Measurements from ENCODE around the gene LRRK1. TPM values are rescaled to one million over a fixed set of nuclear protein-coding genes. Genes with fewer than 3 reads are reported as not detected.
A peak's percentile ranks its signal among the peaks of the same experiment; 100 is the strongest.

The LRRK1 gene
- total RNA-seq, 2 donors from 2014 or later: 1.5 to 2.1 TPM

GRCh38 chr15:101027273-101027901 is 108.2 kb downstream of the LRRK1 start:
- peaks cover 17% of the 10 kb centered on the region for H3K27me3 Mint-ChIP-seq
- H3K4me3 Mint-ChIP-seq: no peak overlapping the region
- H3K9me3 ChIP-seq (ENCODE audit: control insufficient read depth, low read length, poor library complexity, severe bottlenecking): no peaks in the 10 kb centered on the region
- H3K36me3 Mint-ChIP-seq (ENCODE audit: low read depth): no peaks in the 10 kb centered on the region
- H3K4me1 Mint-ChIP-seq: peaks cover 4% of the 10 kb centered on the region
- no peak overlapping the region for H3K27ac Mint-ChIP-seq
- ATAC-seq (no peak), DNase-seq (no peak)

GRCh38 chr15:101027920-101028319 is 108.8 kb downstream of the LRRK1 start:
- DNase-seq: no peak
- H3K4me3 Mint-ChIP-seq: no peak overlapping the region
- H3K9me3 ChIP-seq (ENCODE audit: control insufficient read depth, low read length, poor library complexity, severe bottlenecking): no peaks in the 10 kb centered on the region
- no peak for ATAC-seq
- H3K27me3 Mint-ChIP-seq: peaks cover 17% of the 10 kb centered on the region
- H3K36me3 Mint-ChIP-seq (ENCODE audit: low read depth): no peaks in the 10 kb centered on the region
- H3K4me1 Mint-ChIP-seq: peaks cover 4% of the 10 kb centered on the region
- H3K27ac Mint-ChIP-seq: no peak overlapping the region

- H3K9me3 ChIP-seq (ENCODE audit: control insufficient read depth, low read length, poor library complexity, severe bottlenecking): no peaks in the 10 kb centered on the region
- H3K36me3 Mint-ChIP-seq (ENCODE audit: low read depth): no peaks in the 10 kb centered on the region
- no peak for DNase-seq
- no peak overlapping the region for H3K4me3 Mint-ChIP-seq
- no peak overlapping the region for H3K27ac Mint-ChIP-seq
- no peak for ATAC-seq
- H3K27me3 Mint-ChIP-seq: peaks cover 17% of the 10 kb centered on the region
- peaks cover 4% of the 10 kb centered on the region for H3K4me1 Mint-ChIP-seq
Observed at GRCh38 chr15:101028321-101028720, 109.2 kb downstream of the LRRK1 start.

- Mint-ChIP-seq H3K4me1 (peaks cover 3% of the 10 kb centered on the region), H3K4me3 (no peak overlapping the region), H3K27me3 (peaks cover 17% of the 10 kb centered on the region), H3K36me3 (ENCODE audit: low read depth) (no peaks in the 10 kb centered on the region), H3K27ac (peak overlapping the region; percentile 59)
- no peak for ATAC-seq
- DNase-seq: no peak
- no peaks in the 10 kb centered on the region for H3K9me3 ChIP-seq (ENCODE audit: control insufficient read depth, low read length, poor library complexity, severe bottlenecking)
Observed at GRCh38 chr15:101028772-101029438, 109.7 kb downstream of the LRRK1 start.

GRCh38 chr15:101029971-101030661 is 111.0 kb downstream of the LRRK1 start:
- no peaks in the 10 kb centered on the region for H3K36me3 Mint-ChIP-seq (ENCODE audit: low read depth)
- H3K27me3 Mint-ChIP-seq: peaks cover 17% of the 10 kb centered on the region
- peaks cover under 1% of the 10 kb centered on the region for H3K9me3 ChIP-seq (ENCODE audit: control insufficient read depth, low read length, poor library complexity, severe bottlenecking)
- peaks cover 2% of the 10 kb centered on the region for H3K4me1 Mint-ChIP-seq
- no peak for DNase-seq
- no peak overlapping the region for H3K4me3 Mint-ChIP-seq
- ATAC-seq: no peak
- H3K27ac Mint-ChIP-seq: no peak overlapping the region

- no peak overlapping the region for H3K27ac Mint-ChIP-seq
- H3K4me1 Mint-ChIP-seq: peaks cover 2% of the 10 kb centered on the region
- no peak for DNase-seq
- H3K4me3 Mint-ChIP-seq: no peak overlapping the region
- ATAC-seq: no peak
- H3K36me3 Mint-ChIP-seq (ENCODE audit: low read depth): no peaks in the 10 kb centered on the region
- peaks cover 17% of the 10 kb centered on the region for H3K27me3 Mint-ChIP-seq
- H3K9me3 ChIP-seq (ENCODE audit: control insufficient read depth, low read length, poor library complexity, severe bottlenecking): peaks cover 8% of the 10 kb centered on the region
Observed at GRCh38 chr15:101031213-101031612, 112.1 kb downstream of the LRRK1 start.

GRCh38 chr15:101033801-101034200 is 114.6 kb downstream of the LRRK1 start:
- Mint-ChIP-seq H3K27me3 (peaks cover 13% of the 10 kb centered on the region), H3K4me1 (no peaks in the 10 kb centered on the region), H3K27ac (no peak overlapping the region), H3K4me3 (no peak overlapping the region), H3K36me3 (ENCODE audit: low read depth) (no peaks in the 10 kb centered on the region)
- DNase-seq (no peak), ATAC-seq (no peak)
- H3K9me3 ChIP-seq (ENCODE audit: control insufficient read depth, low read length, poor library complexity, severe bottlenecking): peaks cover 14% of the 10 kb centered on the region

GRCh38 chr15:101035611-101036010 is 116.5 kb downstream of the LRRK1 start:
- H3K9me3 ChIP-seq (ENCODE audit: control insufficient read depth, low read length, poor library complexity, severe bottlenecking): peaks cover 14% of the 10 kb centered on the region
- ATAC-seq (no peak), DNase-seq (no peak)
- Mint-ChIP-seq H3K27me3 (peaks cover 6% of the 10 kb centered on the region), H3K4me3 (no peak overlapping the region), H3K36me3 (ENCODE audit: low read depth) (no peaks in the 10 kb centered on the region), H3K27ac (no peak overlapping the region), H3K4me1 (no peaks in the 10 kb centered on the region)

GRCh38 chr15:101036189-101036588 is 117.0 kb downstream of the LRRK1 start:
- ATAC-seq (no peak), DNase-seq (no peak)
- peaks cover 14% of the 10 kb centered on the region for H3K9me3 ChIP-seq (ENCODE audit: control insufficient read depth, low read length, poor library complexity, severe bottlenecking)
- Mint-ChIP-seq H3K4me1 (no peaks in the 10 kb centered on the region), H3K27me3 (peaks cover under 1% of the 10 kb centered on the region), H3K27ac (no peak overlapping the region), H3K36me3 (ENCODE audit: low read depth) (no peaks in the 10 kb centered on the region), H3K4me3 (no peak overlapping the region)

GRCh38 chr15:101037090-101037830 is 118.1 kb downstream of the LRRK1 start:
- peaks cover 3% of the 10 kb centered on the region for H3K27me3 Mint-ChIP-seq
- no peak overlapping the region for H3K27ac Mint-ChIP-seq
- no peaks in the 10 kb centered on the region for H3K36me3 Mint-ChIP-seq (ENCODE audit: low read depth)
- peaks cover 14% of the 10 kb centered on the region for H3K9me3 ChIP-seq (ENCODE audit: control insufficient read depth, low read length, poor library complexity, severe bottlenecking)
- no peak for DNase-seq
- no peak overlapping the region for H3K4me3 Mint-ChIP-seq
- no peaks in the 10 kb centered on the region for H3K4me1 Mint-ChIP-seq
- no peak for ATAC-seq

GRCh38 chr15:101038327-101039003 is 119.3 kb downstream of the LRRK1 start:
- H3K27ac Mint-ChIP-seq: no peak overlapping the region
- H3K4me1 Mint-ChIP-seq: no peaks in the 10 kb centered on the region
- no peak overlapping the region for H3K4me3 Mint-ChIP-seq
- no peak for DNase-seq
- H3K36me3 Mint-ChIP-seq (ENCODE audit: low read depth): no peaks in the 10 kb centered on the region
- H3K27me3 Mint-ChIP-seq: peaks cover 14% of the 10 kb centered on the region
- H3K9me3 ChIP-seq (ENCODE audit: control insufficient read depth, low read length, poor library complexity, severe bottlenecking): peaks cover 14% of the 10 kb centered on the region
- ATAC-seq: no peak

- ATAC-seq (no peak), DNase-seq (no peak)
- Mint-ChIP-seq H3K27me3 (peaks cover 20% of the 10 kb centered on the region), H3K4me1 (peaks cover 2% of the 10 kb centered on the region), H3K27ac (no peak overlapping the region), H3K36me3 (ENCODE audit: low read depth) (peaks cover under 1% of the 10 kb centered on the region), H3K4me3 (no peak overlapping the region)
- H3K9me3 ChIP-seq (ENCODE audit: control insufficient read depth, low read length, poor library complexity, severe bottlenecking): peaks cover 14% of the 10 kb centered on the region
Observed at GRCh38 chr15:101039461-101039860, 120.3 kb downstream of the LRRK1 start.

GRCh38 chr15:101042320-101042719 is 123.2 kb downstream of the LRRK1 start:
- peaks cover 47% of the 10 kb centered on the region for H3K27me3 Mint-ChIP-seq
- no peak overlapping the region for H3K27ac Mint-ChIP-seq
- no peaks in the 10 kb centered on the region for H3K9me3 ChIP-seq (ENCODE audit: control insufficient read depth, low read length, poor library complexity, severe bottlenecking)
- H3K36me3 Mint-ChIP-seq (ENCODE audit: low read depth): peaks cover 2% of the 10 kb centered on the region
- H3K4me1 Mint-ChIP-seq: peaks cover 3% of the 10 kb centered on the region
- H3K4me3 Mint-ChIP-seq: no peak overlapping the region
- DNase-seq: no peak
- ATAC-seq: no peak

All from T-helper 17 cell (primary cell).